Activated T-cell treated with anti-CD3 and anti-CD28 coated beads for 24 hours (primary cell): ENCODE data around the gene ADGRB3.
"Not testable (repeated sequence)": the region's sequence is repeated elsewhere in the genome, so short reads cannot be mapped to it uniquely, and the experiment has no call there.

Experiments used
- DNase-seq: peaks from one replicate; pipeline ENCODE4 v3.0.0-alpha.2; 2020; ENCODE audit warnings: low read depth

ADGRB3 gene

GRCh38 chr6:68826501-68826900 is 191.4 kb downstream of the ADGRB3 start:
- DNase-seq: no peak

DNA sequence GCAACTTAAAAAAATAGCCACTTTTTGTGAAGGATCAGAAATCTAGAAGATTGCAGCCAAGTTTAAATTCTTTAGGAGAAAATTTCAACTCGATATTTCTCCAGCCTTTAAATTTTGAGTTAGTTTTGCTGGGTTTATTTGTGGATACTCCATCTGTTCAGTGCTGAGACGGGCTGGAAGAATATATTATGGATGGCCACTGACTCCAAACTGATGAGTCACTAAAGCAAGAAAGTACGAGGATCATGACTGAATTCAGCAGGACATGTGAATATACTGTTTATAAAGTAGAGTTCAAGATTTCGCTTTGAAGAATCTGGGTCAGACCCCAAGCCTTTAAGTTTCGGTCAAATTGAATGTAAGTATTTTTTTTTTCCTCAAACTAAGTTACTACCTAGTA is 199.5 kb downstream of the ADGRB3 start:
- DNase-seq: no peak

DNA sequence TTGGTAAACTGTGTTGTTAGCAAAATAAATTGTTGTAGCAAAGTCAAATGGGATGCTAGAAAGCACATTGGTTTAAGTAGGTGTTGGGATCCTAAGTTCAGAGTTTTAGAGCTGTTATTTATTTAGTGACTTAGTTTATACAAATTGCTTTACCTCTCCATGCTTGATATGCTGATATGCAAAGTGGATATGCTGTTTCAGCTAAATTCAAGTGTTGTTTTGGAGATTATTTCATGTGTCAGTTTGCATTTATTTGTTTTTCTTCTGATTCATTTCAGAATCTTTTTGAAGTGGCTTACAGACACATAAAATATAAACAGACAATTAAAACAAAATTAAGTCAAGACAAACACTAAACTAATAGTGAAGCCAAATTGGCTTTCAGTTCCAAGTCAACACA is 203.5 kb downstream of the ADGRB3 start:
- no peak for DNase-seq

- DNase-seq: no peak
Observed at GRCh38 chr6:68852791-68853190, 217.7 kb downstream of the ADGRB3 start.

DNA sequence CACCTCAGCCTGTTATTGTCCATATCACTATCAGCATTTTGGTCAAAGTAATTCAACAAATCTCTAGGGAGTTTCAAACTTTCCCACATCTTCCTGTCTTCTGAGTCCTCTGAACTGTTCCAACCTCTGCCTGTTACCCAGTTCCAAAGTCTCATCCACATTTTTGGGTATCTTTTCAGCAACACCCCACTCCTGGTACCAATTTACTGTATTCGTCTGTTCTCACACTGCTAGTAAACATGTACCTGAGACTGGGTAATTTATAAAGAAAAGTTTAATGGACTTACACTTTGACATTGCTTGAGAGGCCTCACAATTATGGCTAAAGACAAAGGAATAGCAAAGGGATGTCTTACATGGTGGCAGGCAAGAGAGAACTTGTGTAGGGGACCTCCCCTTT is 224.2 kb downstream of the ADGRB3 start:
- no peak for DNase-seq

DNA sequence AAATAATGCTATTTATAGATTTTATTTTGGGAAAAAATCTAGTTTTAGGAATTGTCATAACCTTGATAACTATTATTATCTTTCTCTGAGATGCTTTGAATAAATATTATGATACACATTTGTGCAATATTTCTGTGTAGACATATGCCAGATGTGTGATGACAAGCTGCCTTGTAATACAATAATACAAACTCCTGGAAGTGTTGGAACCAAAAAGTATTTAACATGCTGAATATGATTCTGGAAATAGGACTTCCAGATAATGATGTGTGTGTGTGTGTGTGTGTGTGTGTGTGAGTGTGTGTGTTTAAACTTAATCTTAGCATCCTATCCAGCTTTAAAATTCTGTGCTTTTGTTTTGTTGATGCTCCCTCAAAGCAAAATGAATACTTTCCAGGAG is 233.6 kb downstream of the ADGRB3 start:
- no peak for DNase-seq

GRCh38 chr6:68873236-68873635 is 238.2 kb downstream of the ADGRB3 start:
- DNase-seq: no peak

DNA sequence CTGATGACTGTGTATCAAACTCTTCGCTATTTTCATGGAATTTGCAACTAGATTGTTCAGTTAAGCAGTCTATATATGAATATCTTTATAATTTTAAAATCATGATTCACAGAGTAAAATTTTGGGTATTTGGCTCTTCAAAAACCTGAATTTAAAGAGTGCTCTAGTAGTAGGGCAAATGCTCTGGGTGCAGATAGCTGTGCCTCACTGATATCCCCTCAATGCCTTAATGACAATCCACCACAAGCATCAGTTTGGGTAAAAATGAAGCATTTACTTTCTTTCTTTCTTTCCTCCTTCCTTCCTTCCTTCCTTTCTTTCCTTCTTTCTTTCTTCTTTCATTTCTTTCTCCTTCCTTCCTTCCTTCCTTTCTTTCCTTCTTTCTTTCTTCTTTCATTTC is 239.7 kb downstream of the ADGRB3 start:
- no peak for DNase-seq

- DNase-seq: no peak
Observed at GRCh38 chr6:68875403-68875802, 240.3 kb downstream of the ADGRB3 start.

DNA sequence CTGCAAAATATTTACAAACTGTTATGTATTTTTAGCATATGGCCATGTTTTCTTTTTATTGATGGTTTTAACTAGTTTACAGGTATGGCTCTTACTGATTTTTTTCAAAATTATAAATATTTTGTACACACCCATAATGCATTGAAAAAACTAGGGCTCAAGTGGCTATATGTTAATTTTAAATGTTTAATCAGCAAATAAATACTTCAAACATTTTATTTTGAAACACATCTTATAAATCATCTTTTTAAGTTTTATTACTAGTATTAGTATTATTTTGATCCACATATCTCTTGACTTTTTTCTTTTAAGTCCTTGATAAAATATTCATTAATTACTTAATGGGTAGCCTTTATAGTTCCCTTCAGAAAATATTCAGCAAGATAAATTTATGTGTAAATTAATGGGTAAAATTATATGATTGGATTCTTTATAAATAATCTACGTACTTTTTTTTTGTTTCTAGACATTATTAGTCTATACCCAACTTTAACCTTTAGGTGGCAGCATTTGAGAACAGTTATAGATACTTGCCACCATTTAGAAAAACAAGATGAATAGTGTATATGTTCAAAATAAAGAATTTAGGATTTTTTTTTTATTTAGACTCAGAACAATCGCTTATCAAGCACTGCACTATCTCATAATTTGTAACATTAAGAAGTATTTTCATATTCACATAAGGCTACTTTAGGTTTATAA is 241.9 kb downstream of the ADGRB3 start:
- no peak for DNase-seq

DNA sequence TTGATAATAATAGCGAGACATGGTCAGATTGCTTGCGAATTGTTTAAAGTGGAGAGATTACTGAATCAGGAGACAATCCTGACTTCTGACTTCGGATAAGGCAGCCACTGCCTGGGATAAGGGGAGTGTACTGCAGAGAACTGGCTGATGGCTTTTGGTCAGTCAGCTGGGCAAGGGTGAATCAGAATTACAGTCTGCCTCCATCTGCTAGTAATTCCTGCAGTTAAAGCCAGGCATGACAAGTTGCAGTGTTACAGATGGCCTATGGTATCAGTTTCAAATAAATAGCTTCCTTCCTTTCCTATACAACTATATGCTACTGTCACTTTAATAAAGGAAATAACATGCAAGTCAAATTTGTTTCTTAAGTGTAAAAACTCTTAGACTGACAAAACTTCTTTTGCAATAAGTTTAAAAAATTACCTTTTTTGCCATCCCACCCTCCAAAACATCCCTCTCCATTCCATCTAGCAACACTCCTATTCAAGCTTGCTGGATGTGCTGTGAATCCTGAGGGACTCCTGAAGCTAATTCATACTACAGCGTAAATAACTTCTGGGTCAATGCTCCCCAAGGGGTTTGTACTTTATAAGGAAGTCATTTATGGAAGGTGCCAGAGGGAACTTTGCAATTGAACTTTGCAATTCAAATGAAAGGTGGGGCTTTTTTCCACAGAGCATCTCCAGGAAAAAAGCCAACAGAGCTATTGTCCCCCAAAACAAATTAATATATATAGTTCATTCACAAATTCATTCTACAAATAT is 245.2 kb downstream of the ADGRB3 start:
- no peak for DNase-seq

- not testable (repeated sequence) for DNase-seq
Observed at GRCh38 chr6:68883325-68883724, 248.2 kb downstream of the ADGRB3 start.

DNA sequence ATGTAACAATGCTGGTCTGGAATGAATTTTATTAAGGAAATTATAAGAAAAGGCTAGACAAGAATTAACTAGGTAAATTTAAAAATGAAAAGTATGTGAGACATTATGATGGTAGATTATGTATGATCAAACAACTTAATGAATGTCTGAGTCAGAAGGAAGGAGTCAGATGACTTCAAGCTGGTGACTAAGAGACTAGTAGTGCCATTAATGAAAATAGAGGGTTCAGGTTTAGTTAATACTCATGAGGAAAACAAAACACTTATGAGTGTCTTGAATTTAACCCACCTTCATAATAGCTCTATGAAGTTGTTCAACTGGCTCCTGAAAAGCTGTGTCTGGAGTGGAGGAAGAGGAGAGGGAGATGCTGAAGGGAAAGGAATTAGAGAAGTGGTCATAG is 256.3 kb downstream of the ADGRB3 start:
- DNase-seq: no peak

DNA sequence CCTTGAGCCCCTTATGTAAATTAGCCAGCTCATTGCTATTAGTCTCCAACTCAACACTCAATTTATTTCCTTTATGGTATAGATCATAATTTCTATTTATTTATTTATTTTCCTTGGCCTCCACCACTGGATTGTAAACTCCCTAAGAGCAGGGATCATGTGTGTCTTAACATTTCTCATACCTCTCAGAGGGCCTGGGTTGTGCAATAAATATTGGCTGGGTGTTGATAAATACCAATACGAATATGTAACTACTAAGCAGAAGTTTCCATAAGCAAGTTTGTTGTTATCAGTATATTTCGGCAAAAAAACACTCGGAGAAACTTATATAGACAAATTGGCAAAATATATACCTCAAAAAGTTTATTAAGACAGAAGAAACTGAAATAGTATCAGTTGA is 257.4 kb downstream of the ADGRB3 start:
- no peak for DNase-seq

DNA sequence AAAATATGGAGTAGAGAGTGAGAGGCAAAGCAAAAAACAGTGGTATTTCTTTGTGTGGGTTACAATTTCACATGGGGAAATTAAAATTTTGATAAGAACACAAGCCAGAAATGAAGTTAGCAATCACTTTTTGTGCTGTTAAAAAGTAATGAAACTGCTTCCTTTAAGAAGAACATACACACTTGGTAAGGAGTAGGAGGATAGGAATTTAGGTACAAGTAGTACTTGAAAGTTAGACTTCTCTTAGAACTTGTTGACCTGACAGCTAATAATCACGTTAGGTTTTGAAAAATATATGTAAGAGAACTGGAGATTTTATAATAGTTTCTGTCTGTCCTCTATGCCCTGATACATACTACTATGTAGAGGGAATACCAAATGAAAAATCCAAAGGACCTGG is 260.8 kb downstream of the ADGRB3 start:
- DNase-seq: no peak

DNA sequence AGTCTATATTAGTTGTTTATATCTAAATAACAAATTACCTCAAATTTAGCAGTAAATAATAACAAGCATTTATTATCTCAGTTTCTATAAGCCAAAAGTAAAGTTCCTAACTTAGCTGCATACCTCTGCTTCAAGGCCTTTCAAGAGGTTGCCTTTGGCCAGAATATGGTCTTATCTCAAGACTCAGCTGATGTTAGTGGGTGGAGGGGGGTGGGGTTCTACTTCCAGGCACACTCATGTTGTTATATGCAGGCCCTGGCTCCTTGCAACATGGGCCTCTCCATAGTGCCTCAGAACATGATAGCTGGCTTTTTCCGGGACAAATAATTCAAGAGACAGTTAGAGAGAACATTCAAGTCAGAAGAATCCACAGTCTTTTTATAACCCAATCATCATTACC is 266.0 kb downstream of the ADGRB3 start:
- no peak for DNase-seq

GRCh38 chr6:68911334-68911733 is 276.3 kb downstream of the ADGRB3 start:
- DNase-seq: no peak

GRCh38 chr6:68911811-68912210 is 276.7 kb downstream of the ADGRB3 start:
- DNase-seq: no peak

DNA sequence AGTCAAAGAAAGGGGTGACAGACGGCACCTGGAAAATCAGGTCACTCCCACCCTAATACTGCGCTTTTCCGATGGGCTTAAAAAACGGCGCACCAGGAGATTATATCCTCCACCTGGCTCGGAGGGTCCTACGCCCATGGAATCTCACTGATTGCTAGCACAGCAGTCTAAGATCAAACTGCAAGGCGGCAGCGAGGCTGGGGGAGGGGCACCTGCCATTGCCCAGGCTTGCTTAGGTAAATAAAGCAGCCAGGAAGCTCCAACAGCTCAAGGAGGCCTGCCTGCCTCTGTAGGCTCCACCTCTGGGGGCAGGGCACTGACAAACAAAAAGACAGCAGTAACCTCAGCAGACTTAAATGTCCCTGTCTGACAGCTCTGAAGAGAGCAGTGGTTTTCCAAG is 277.7 kb downstream of the ADGRB3 start:
- DNase-seq: not testable (repeated sequence)

DNA sequence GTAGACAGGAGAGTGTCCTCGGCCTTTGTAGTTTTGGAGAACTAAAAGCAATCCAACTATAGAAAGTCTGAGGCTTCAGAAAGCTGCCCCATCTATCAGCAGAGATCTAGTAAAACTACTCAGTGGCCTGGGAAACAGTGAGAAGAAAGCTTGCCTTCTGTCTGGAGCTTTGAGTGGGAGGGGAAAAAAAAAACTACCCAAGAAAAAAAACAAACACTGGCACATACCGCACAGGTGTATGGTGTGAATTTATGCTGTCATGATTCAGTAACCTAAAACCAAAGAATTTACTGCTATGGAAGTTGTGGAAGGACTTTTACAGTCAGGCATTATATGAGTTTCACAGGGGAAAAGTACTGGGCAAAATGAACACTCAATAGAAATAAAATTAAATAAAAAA is 280.5 kb downstream of the ADGRB3 start:
- no peak for DNase-seq

DNA sequence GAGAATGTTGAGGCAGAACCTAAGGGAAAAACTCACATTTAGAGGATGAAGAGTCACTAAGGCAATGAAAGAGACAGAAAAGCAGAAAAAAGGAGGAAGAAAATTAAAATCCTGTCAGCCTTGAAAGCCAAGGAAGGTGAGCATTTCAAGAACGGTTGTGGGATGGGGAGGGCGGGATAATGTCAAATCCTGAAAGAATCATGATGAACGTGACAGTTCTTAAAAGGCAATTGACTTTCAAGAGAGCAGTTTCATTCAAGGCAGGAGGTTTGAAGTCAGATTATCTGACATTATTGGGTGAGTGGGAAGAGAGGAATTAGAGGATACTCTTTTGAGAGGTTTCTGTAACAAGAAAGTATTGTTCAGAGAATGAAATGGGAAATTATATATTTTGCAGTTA is 284.5 kb downstream of the ADGRB3 start:
- DNase-seq: no peak

- no peak for DNase-seq
Observed at GRCh38 chr6:68941345-68941744, 306.3 kb downstream of the ADGRB3 start.

DNA sequence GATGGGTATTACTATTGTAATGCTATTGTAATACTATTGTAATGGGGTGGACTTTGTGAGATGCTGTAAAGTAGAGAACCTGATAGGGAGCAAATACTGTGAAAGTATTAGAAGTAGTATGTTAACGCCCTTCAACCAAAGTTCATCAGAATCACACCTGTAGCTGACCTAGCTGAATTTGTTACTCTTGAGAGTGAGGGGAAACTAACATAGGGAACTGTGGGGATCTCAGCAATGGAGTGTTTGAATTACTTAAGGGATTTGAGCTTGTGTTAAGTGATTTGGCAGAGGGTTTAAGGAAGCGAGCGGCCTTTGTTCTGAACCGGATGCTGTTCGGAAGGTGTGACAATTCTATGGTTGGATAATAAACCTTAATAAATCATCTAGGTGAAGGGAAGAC is 312.6 kb downstream of the ADGRB3 start:
- no peak for DNase-seq

GRCh38 chr6:68951270-68951669 is 316.2 kb downstream of the ADGRB3 start:
- no peak for DNase-seq
